Limb (tissue), 2 donors: ENCODE measurements around the gene ZNF282.
"Not testable (repeated sequence)": the region's sequence is repeated elsewhere in the genome, so short reads cannot be mapped to it uniquely, and the experiment has no call there.

Experiments
- DNase-seq, 2 donors: peaks; one replicate each; pipeline ENCODE4 v3.0.0-alpha.2; 2016; ENCODE audit errors: extremely low spot score in 2 of 2

Gene ZNF282

GRCh38 chr7:149255174-149255573 is 59.8 kb downstream of the ZNF282 start:
- no peak for DNase-seq

- DNase-seq = no peak
Measured at GRCh38 chr7:149256568-149256967, 61.2 kb downstream of the ZNF282 start.

GRCh38 chr7:149257146-149257545 is 61.8 kb downstream of the ZNF282 start:
- DNase-seq = no peak

- DNase-seq = peak in 1 of 2 donors; percentile 36
Measured at GRCh38 chr7:149261316-149261828, 66.0 kb downstream of the ZNF282 start.

GRCh38 chr7:149261829-149262617 is 66.7 kb downstream of the ZNF282 start, which contains the start of gene ZNF783:
ZNF783 (plus strand) TSS chr7:149262196; CDS start chr7:149262334, 138 bp downstream.
- peak; percentile 88 to 90 for DNase-seq

- no peak for DNase-seq
Measured at GRCh38 chr7:149266451-149266850, 71.1 kb downstream of the ZNF282 start.

GRCh38 chr7:149267733-149268132 is 72.4 kb downstream of the ZNF282 start:
- DNase-seq = no peak

GRCh38 chr7:149274424-149274823 is 79.1 kb downstream of the ZNF282 start:
- not testable (repeated sequence) for DNase-seq
